Measurements from ENCODE around the gene RFWD3.
"Not testable (repeated sequence)": the region's sequence is repeated elsewhere in the genome, so short reads cannot be mapped to it uniquely, and the experiment has no call there.

Gene RFWD3, protein sequence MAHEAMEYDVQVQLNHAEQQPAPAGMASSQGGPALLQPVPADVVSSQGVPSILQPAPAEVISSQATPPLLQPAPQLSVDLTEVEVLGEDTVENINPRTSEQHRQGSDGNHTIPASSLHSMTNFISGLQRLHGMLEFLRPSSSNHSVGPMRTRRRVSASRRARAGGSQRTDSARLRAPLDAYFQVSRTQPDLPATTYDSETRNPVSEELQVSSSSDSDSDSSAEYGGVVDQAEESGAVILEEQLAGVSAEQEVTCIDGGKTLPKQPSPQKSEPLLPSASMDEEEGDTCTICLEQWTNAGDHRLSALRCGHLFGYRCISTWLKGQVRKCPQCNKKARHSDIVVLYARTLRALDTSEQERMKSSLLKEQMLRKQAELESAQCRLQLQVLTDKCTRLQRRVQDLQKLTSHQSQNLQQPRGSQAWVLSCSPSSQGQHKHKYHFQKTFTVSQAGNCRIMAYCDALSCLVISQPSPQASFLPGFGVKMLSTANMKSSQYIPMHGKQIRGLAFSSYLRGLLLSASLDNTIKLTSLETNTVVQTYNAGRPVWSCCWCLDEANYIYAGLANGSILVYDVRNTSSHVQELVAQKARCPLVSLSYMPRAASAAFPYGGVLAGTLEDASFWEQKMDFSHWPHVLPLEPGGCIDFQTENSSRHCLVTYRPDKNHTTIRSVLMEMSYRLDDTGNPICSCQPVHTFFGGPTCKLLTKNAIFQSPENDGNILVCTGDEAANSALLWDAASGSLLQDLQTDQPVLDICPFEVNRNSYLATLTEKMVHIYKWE

DNA sequence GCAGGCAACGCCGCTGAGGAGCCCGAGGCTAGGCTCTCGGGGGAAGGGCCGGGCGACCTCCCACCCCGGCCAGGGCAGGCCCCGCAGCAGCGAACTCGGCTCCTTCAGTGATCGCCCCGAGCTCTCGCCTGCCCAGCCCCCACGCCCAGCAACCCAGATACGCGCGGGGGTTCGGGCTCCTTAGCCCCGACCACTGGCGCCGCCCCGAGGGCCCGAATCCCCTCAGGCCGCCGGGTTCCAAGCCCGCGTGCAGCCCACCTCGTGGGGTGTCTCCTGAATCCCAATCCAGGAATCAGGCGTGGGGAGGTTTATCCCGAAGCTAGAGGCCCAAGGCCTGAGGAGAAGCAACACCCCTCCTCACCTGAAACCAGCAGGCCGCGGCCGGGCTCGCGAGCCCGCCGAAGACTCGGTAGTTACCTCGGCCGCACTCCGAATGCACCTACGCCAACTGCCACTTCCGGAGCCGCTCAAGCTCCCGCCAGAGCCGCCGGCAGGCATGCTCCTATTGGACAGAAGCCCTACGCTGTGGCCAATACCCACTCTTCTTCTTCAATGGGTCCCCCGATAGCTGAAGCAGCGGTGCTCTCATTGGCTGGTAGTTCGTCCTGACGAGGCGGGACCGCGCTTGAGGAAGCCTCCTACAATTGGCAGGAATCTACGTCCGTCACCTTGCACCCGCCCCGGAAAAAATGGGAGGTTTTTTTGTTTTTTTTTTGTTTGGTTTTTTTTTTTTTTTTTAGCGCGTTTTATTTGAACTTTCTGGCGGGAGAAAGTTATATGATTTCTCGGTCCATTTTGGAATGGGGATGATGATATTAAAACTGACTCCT lies at the start of gene RFWD3:
RFWD3 (minus strand) TSS at position 453 of the 830 bp plus-strand sequence. CDS start 5,428 bp downstream, outside the sequence.
- peak; percentile 99 for DNase-seq

DNA sequence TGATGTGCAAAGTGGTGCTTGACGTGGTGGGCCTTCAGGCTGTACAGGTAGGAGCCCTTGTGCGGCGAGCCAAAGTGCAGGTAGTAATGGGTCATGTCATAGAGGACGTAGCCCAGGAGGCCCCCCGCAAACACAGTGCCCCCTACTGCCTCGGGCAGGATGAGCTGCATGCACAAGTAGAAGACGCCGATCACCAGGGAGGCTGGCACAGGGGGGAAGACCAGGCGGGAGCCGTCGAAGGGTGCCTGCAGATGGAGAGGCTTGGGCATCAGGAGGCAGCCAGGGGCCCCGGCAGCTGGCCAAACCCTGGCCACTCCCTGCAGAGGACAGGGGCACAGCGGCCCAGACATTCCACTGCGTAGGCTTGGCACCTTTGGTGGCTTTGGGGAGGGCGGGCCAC lies 49.7 kb upstream of the RFWD3 start:
- DNase-seq, result no peak

DNA sequence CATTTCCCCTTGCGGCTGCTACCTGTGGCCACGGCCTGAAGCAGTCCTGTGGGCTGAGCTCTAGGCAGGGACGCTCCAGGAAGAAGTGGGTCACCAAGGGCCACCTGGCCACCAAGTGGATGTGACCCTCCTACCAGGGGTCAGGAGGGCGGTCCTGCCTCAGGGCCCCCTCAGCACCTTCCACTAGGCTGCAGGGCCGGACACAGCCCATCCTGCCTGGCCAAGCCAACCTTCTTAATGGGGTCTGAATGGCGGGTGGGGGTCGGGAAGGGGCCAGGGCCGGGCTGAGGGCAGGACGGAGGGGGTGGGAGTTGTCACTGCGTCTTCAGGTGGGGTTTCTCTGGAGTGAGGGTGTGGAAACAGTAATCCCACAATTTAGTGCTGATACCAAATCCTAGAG lies 47.2 kb upstream of the RFWD3 start:
- DNase-seq, result no peak

DNA sequence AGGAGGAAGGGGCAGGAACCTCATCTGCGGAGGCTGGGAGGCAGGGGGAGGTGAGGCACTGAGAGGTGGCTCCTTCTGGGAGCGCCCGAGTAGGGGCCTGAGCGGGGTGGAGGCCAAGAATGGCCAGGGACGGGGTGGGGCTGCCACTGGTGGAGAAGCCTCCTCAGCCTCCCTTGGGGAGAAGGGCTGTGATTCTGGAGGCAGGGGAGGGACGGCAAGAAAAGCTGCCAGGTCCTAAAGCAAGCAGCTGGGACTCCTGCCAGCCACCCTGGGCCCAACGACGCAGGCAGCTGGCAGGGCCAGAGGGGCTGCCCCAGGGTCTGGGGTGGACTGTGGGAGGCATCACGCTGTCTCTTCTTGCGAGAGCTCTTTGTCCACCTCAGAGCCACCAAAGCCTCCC lies 46.6 kb upstream of the RFWD3 start:
- DNase-seq, result no peak

DNA sequence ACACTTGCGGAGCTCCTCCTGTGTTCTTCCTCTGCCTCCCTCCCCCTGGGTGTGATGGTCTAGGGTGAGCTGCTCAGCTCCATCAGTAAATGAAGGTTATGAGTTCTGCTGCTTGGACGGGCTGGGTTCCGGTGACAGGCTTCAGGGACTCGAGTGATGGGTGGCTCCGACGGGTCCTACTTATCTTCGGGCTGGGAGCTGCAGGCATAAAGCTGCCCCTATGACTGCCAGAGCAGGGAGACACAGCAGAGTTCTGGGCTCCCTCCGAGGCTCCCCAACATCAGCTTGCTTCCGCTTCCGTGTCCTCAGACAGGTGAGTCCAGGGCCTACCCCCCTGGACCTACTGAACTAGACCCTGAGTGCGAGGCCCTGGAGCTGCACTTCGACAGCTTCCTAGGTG lies 45.3 kb upstream of the RFWD3 start:
- DNase-seq, result no peak

DNA sequence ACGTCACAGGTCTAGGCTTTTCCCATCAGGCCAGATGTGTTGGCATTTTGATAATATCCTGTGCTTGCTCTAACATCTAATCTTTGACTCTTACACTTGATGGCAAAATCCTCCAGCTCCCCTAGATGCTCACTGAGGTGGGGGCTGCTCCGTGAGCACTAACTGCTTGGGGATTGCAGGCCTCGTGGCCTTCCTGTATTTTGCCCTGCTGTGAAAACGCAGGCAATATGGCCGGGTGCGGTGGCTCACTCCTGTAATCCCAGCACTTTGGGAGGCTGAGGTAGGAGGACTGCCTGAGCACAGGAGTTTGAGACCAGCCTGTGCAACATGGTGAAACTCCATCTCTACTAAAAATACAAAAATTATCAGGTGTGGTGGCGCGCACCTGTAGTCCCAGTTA lies 43.7 kb upstream of the RFWD3 start:
- no peak for DNase-seq

DNA sequence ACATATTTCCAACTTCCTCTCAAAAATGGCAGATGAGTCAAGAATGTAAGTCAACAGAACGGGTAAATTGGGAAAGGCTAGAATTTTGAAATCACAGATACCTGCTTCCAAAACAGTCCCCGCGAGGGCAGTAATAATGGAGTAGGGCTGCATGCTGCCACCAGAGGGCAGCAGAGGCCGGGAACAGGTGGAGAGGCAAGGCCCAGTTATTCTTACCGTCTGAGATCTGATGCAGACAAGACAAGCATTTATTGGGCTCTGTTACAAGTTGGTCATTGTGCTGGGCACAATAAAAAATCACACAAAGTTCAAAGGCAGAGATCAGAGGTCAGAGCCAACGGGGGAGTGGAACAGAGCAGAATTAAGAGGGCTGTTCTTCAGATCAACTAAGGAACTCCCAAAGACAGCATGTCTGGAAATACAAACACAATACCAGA lies 42.8 kb upstream of the RFWD3 start:
- DNase-seq, result peak; percentile 55

DNA sequence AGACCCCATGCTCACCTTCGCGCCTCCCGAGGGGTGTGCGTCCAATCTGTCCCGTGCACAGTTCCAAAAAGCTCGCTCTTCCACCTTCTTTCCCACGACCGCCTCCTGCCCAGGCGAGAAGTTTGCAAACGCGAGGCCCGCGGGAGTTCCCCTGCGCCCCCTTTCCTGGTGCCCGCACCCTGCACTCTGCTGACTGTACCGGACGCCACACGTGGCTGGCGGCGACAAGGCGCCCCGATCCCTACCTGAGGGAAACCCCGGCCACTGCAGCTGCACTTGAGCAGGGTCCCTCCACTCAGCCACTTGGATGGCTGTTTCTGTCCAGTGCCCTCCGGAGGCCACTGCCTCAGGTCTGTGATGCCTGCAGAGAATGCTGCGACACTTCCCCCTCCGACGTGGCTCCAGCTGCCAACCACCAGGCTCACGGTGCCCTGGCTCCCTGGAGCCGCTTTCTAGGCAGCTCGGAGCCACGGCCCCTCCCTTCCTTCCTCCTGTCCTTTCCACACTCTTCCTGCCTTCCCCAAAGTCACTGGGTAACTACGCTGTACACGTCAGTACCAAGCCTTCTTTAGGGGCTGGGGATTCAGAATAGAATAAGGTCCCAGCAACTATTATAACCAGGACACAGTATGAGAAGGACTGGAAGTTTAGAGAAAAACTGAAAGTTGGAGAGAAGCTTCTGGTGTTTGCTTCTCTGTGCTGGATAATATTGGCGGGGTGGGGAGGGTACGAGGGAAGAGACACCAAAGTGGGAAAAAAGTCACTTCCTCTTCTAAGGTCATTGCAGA lies 34.0 kb upstream of the RFWD3 start, which contains the start of gene MLKL:
MLKL (minus strand) TSS at position 425 of the 788 bp plus-strand sequence. CDS start 5,105 bp downstream, outside the sequence.
- peak; percentile 58 for DNase-seq

DNA sequence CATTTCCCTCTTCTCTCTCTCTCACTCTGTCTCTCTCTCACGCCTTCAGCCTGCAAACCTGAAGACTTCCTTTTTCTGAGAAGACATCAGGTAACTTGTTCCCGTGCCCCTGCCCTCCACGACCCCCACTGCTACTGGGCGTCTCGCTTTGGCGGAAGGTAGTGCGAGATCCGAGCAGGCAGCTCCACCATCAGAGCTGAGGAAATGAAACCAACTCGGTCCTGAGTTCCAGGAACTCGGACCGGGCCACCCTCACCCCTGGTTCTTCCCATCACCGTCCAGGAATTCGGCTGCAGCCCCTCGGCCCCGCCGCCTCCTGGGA lies 33.4 kb upstream of the RFWD3 start:
- DNase-seq, result no peak

DNA sequence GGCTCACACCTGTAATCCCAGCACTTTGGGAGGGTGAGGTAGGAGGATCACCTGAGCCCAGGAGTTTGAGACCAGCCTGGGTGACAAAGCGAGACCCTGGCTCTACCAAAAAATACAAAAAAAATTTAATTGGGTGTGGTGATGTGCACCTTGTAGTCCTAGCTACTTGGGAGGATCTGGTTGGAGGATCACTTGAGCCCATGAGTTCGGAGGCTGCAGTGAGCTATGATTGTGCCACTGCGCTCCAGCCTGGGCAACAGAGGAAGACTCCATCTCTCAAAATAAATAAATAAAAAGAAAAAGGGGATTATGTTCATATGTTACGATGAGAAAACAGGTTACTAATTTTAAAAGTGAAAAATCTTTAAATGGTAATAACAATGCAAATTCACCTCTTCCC lies 33.0 kb upstream of the RFWD3 start:
- DNase-seq, result no peak

DNA sequence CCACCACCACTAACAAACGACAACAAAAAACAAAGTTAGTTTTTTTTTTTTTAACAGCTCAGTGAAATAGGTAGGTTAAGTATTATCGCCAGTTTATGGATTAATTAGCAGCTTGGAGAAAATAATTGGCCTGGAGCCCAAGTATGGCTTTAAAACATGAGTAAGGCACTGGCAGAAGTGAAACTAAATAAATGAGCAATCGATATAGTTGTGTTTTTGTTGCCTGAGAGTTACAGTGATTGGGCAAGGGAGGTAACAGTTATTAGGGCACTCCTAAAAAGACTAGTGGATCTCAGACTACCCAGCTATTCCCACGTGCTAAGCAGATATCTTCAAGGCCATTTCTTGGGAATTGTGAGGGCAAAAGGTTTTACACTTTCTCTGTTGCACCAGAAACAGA lies 31.5 kb upstream of the RFWD3 start:
- no peak for DNase-seq

DNA sequence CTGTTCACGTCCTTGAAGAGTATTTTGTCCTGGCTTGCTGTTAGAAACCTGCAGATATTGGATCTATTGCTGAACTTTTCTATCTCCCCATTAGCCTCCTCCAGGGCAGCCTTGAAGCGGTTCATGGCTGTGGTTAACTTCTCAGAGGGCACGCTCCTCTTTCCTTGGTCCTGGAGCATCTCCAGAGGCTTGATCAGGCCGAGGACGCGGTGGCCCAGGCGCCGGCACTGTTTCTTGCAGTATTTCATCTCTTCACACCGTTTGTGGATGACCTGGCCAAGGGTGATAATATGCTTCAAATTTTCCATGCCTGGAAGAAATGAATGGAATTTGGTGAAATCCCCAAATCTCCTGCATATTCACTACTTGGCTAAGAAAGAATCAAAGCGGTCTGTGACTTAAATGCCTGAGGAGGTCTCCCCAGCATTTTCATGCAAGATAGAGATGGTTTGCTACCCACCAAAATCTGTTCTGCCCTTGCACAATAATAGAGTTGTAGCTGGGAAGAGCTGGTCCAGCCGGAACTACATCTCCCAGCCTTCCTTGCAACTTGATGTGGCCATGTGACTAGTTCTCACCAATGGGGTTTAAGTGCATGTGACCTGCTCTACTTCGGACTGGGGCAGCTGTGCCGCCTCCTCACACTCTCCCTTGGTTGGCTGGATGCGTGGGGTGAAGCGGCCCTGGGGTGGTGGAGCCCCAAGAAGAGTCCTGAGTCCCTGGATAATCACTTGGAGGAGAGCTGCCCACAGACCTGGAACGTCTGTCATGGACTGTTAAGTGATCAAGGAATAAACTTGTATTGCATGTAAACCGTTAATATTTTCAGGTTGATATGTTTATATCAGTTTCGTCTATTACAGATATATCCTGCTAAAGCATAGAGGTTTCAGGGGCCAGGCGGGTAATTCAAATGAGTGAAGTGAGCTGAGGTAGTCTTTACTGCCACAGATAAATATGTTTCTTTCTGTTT lies 29.1 kb upstream of the RFWD3 start:
- DNase-seq, result peak; percentile 82

DNA sequence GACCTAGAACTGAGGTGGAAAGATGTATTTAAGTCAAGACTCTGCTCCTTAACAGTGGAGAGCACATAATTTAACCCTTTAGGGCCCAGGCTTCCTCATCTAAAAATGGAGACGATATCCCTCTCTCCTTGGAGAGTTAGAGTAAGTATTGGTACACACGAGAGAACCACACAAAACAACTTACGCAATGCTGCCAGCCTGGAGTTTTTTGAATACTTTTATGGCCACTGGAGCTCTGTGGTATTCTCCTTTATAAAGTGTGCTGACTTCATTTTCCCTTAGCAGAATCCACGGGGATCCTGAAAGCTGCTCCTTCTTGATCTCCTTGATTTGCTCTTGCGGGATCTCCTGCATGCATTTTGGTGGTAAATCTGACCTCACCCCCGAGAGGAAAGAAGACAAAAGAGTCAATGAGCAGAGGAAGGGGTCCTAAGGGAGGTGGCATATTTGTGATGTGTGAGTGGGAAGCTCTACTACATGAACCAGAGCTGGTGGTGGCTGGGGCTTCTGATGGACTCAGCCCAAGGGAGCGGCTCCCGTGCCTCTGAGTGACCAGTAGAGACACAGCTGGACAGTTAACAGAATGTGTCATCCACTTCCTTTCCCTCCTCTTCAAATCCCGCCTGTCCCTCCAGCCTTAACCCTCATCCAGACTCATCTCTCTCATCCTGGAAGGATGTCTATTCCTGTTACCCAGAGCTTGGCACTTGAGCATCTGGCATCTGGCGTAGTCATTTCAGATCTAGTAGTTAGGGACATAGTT lies 24.6 kb upstream of the RFWD3 start:
- DNase-seq, result no peak

DNA sequence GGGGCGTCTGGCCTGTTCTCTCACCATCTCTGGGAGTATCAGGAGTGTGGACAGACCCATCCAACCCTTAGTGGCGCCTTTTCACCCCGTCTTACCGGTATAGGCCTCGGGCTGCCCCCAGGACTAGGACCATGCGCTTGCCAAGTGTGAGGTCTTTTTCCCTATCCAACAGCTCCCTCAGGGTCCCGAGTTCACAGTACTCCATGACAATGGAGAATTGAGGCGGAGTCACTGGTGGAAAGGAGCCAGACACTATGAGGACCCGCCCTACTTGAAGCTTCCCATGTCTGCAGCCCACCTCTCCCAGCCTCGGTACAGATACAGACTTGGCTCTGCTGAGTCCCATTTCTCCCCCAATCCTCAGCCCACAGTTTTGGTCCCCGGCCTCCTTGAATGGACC lies 15.9 kb upstream of the RFWD3 start:
- DNase-seq, result no peak

DNA sequence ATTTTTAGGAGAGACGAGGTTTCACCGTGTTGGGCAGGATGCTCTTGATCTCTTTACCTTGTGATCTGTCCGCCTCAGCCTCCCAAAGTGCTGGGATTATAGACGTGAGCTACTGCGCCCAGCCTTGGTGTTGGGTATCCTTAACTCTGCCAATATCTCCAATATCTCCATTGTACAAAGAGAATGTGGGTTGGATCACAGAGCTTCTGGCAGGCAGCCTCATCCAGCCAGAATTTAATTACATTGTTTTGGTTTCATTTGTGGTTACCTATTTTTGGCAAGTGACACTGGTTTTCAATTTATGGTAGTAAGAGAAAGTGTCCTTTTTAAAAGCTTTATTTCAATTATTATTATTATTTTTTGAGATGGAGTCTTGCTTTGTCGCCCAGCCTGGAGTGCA lies 14.0 kb upstream of the RFWD3 start:
- DNase-seq, result no peak

DNA sequence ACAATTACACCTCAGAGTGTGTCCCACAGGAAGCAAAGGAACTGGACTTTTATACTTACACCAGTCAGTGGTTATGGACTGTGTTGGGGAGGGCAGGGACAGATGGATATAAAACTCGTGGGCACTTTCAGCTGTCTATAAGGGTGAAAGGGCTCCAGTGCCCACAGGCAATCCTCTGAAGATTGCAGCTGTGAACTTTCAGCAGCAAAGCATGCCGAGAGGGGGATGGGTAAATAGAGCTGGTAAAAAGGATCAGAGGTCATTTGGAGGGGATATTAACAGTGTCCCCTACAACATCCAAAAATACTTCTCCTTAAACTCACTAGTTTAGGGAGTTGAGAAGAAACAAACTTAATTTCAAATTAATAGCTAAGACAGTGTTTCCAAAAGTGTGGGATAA lies 13.3 kb upstream of the RFWD3 start:
- DNase-seq, result no peak

DNA sequence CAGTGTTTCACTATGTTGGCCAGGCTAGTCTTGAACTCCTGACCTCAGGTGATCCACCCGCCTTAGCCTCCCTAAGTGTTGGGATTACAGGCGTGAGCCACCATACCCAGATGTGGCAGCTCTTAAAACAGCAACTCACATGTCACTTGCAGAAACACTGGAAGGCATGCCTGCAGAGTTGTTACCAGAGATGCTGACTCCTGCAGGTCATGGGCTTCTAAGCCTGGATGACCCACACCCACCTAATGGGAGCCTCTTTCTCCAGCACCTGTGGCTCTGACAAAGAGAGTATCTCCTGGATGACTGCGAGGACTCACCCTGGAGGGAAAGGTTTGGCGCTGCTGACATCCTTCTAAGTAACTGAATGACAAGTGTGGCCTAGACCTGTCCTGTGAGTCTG lies 11.2 kb upstream of the RFWD3 start:
- no peak for DNase-seq

DNA sequence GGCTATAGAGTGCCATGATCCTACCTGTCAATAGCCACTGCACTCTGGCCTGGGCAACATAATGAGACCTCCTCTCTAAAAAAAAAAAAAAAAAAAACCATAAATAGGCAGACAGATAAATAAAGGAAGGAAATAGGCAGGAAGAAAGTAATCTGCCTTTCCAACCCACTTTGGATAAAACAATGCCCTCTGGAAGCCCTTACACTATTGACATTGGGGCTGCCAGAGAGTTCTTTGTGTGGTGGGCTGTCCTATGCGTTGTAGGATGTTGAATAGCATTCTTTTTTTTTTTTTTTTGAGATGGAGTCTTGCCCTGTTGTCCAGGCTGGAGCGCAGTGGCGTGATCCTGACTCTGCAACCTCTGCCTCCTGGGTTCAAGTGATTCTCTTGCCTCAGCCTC lies 7.2 kb upstream of the RFWD3 start:
- DNase-seq, result no peak

DNA sequence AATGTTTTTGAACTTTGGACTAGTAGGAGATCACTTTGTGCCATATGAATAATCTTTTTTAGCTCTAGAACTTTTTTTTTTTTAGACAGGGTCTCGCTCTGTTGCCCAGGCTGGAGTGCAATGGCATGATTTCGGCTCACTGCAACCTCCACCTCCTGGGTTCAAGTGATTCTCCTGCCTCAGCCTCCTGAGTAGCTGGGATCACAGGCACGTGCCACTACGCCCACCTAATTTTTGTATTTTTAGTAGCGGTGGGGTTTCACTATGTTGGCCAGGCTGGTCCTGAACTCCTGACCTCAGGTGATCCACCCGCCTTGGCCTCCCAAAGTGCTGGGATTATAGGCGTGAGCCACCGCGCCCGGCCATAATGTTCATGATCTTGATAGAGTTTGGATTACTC lies 2.2 kb upstream of the RFWD3 start:
- DNase-seq, result not testable (repeated sequence)

DNA sequence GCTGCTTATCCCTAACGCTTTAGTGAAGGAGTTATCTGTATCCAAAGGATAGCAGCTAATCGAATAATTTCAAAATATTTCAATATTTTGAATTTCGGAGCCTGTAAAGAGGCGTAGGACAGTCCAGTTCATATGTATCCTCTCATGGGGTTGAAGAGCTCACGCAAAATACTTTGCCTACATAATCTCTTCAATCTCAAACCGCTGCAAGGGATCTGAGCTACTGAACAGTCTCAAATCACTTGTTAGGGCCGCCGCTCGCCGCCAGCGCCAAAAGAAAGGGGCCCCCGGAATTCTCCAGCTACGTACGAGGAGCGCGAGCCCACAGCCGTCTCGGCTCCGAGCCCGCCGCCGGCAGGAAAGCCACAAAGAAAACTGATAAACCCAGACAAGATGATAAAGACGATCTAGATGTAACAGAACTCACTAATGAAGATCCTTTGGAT lies 601 bp upstream of the RFWD3 start:
- DNase-seq, result peak; percentile 32

Data from fibroblast of skin of right quadriceps (primary cell).